SK-N-MC (cell line): ENCODE results near the gene GRAMD2B.

Experiments
- DNase-seq: peaks from one replicate; pipeline ENCODE4 v3.0.0-alpha.2; 2011; ENCODE audit warnings: low read depth, low spot score
- H3K27ac ChIP-seq: fragments of 200-600 bp; sonication (generic); 2 replicates; pipeline ENCODE4 v1.5.1; 2016; ENCODE audit warnings: mixed run types
- H3K36me3 ChIP-seq: fragments of 200-600 bp; sonication (generic); 2 replicates; pipeline ENCODE4 v1.6.1; 2017; ENCODE audit warnings: antibody characterized with exemption, low read length, mixed read lengths; ENCODE audit not compliant: insufficient read depth
- H3K4me3 ChIP-seq: fragments of 200-600 bp; sonication (generic); 2 replicates; pipeline ENCODE4 v1.5.1; 2016
- H3K9ac ChIP-seq: fragments of 200-600 bp; sonication (generic); 2 replicates; pipeline ENCODE4 v1.8.0; 2017; ENCODE audit warnings: mixed run types, mixed read lengths; ENCODE audit not compliant: insufficient read length
- H3K9me3 ChIP-seq: fragments of 200-600 bp; sonication (generic); 2 replicates; pipeline ENCODE4 v1.6.1; 2017; ENCODE audit warnings: low read depth, mild to moderate bottlenecking, antibody characterized with exemption, low read length, moderate library complexity, mixed read lengths
- EZH2 ChIP-seq: fragments of 200-600 bp; sonication (generic); IDR thresholded peaks from one replicate; pipeline ENCODE4 v1.6.1; 2017; ENCODE audit warnings: antibody characterized with exemption
- FOXP2 ChIP-seq: optimal IDR thresholded peaks from 2 replicates; pipeline ENCODE3; 2011; ENCODE audit warnings: mild to moderate bottlenecking, moderate library complexity; ENCODE audit not compliant: insufficient read depth; ENCODE audit errors: extremely low read length, control extremely low read depth
- POLR2AphosphoS5 ChIP-seq: IDR thresholded peaks from 2 replicates; pipeline ENCODE4 v1.6.1; 2012; ENCODE audit warnings: mild to moderate bottlenecking, low read depth, low read length, borderline replicate concordance

Gene GRAMD2B

GRCh38 chr5:126449751-126450271 is 26.6 kb downstream of the GRAMD2B start:
- Histone ChIP-seq H3K36me3 (no peaks in the 10 kb centered on the region), H3K4me3 (no peak overlapping the region), H3K9me3 (no peaks in the 10 kb centered on the region), H3K27ac (no peak overlapping the region), H3K9ac (no peak overlapping the region)
- DNase-seq = no peak
- TF ChIP-seq FOXP2 (no peak), POLR2AphosphoS5 (no peak), EZH2 (no peak)

DNA sequence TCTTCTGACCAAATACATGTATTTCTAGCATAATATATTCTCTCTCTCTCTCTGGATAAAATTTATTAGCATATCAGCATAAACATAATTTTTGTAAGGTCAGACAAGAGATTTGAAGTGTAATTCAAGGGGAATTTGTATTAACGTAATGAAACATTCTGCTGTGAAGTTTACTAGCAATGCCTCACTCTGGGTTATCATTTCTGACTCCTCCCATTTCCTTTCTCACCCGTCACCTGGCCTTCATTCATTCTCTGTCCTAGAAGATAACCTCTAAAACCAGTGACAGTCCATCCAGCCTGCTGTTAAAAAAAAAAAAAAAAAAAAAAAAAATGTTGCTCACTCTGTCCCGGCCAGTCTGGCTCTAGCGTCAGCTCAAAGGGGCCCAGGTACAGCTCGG is 27.1 kb downstream of the GRAMD2B start:
- TF ChIP-seq POLR2AphosphoS5 (no peak), EZH2 (no peak), FOXP2 (no peak)
- Histone ChIP-seq H3K4me3 (no peak overlapping the region), H3K27ac (no peak overlapping the region), H3K36me3 (no peaks in the 10 kb centered on the region), H3K9ac (no peak overlapping the region), H3K9me3 (no peaks in the 10 kb centered on the region)
- DNase-seq = no peak

DNA sequence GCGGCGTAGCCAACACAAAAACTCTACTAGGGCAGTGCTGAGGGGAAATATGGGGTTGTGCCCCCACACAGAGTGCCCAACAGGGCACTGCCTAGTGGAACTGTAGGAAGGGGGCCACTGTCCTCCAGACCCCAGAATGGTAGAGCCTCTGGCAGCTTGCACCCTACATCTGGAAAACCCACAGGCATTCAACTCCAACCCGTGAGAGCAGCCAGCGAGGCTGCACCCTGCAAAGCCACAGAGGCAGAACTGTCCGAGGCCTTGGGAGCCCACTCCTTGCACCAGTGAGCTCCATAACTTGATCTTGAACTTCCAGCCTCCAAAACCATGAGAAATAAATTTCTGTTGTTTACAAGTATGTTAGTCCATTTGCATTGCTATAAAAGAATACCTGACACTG is 27.7 kb downstream of the GRAMD2B start:
- TF ChIP-seq EZH2 (no peak), POLR2AphosphoS5 (no peak), FOXP2 (no peak)
- H3K9ac ChIP-seq = no peak overlapping the region
- DNase-seq = no peak
- no peaks in the 10 kb centered on the region for H3K9me3 ChIP-seq
- H3K27ac ChIP-seq = no peak overlapping the region
- no peaks in the 10 kb centered on the region for H3K36me3 ChIP-seq
- no peak overlapping the region for H3K4me3 ChIP-seq

DNA sequence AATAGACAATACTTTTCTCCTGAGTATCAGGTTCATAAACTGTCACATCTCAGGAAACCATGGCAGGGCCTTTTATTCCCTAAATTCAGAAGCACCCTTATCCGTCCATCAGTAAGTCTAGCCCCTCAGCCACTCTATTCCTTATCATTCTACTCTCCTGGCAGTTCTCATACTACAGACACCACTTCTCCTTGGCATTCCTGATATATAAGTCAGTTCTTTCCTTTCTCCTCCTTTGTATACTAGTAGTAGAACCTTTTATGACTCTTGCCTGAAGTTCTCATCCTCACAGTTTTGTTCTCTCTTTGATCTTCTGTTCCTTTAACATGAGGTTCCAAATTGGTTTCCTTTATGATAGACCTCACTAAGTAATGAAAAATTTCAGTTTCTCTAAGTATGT is 29.3 kb downstream of the GRAMD2B start:
- DNase-seq = no peak
- TF ChIP-seq POLR2AphosphoS5 (no peak), EZH2 (no peak), FOXP2 (no peak)
- no peak overlapping the region for H3K27ac ChIP-seq
- H3K9me3 ChIP-seq = no peaks in the 10 kb centered on the region
- no peak overlapping the region for H3K4me3 ChIP-seq
- no peak overlapping the region for H3K9ac ChIP-seq
- no peaks in the 10 kb centered on the region for H3K36me3 ChIP-seq

- Histone ChIP-seq H3K4me3 (no peak overlapping the region), H3K36me3 (no peaks in the 10 kb centered on the region), H3K9ac (no peak overlapping the region), H3K9me3 (no peaks in the 10 kb centered on the region), H3K27ac (no peak overlapping the region)
- DNase-seq = no peak
- TF ChIP-seq EZH2 (no peak), FOXP2 (no peak), POLR2AphosphoS5 (no peak)
Observed at GRCh38 chr5:126454081-126454480, 30.9 kb downstream of the GRAMD2B start.

DNA sequence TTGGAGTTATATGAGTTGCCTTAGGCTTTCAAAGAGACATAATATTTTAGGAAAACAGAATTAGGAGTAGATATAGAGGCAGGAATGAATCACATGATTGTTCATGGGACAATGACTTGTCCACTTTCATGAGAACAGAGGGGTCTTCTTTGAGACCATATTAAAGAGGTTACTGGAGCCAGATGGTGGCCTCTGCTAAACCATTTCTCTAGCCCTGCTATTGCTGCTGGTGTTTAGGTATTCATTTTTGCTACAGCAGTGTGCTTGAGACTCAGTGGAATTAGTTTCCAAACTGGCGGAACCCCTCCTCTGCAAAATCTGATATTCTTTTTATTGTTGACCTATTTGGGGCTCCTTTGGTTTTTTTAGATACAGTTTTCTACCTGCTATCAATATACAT is 31.3 kb downstream of the GRAMD2B start:
- no peak for TF ChIP-seq FOXP2
- no peak for TF ChIP-seq EZH2
- TF ChIP-seq POLR2AphosphoS5 = no peak
- H3K27ac ChIP-seq = no peak overlapping the region
- no peak overlapping the region for H3K4me3 ChIP-seq
- DNase-seq = no peak
- H3K36me3 ChIP-seq = no peaks in the 10 kb centered on the region
- no peaks in the 10 kb centered on the region for H3K9me3 ChIP-seq
- no peak overlapping the region for H3K9ac ChIP-seq

- Histone ChIP-seq H3K9me3 (no peaks in the 10 kb centered on the region), H3K4me3 (no peak overlapping the region), H3K36me3 (no peaks in the 10 kb centered on the region), H3K27ac (no peak overlapping the region), H3K9ac (no peak overlapping the region)
- TF ChIP-seq EZH2 (no peak), FOXP2 (no peak), POLR2AphosphoS5 (no peak)
- no peak for DNase-seq
Observed at GRCh38 chr5:126455264-126455663, 32.1 kb downstream of the GRAMD2B start.

- Histone ChIP-seq H3K9ac (no peak overlapping the region), H3K36me3 (no peaks in the 10 kb centered on the region), H3K27ac (no peak overlapping the region), H3K4me3 (no peak overlapping the region), H3K9me3 (no peaks in the 10 kb centered on the region)
- TF ChIP-seq FOXP2 = no peak
- TF ChIP-seq EZH2 = no peak
- DNase-seq = no peak
Observed at GRCh38 chr5:126455728-126456127, 32.5 kb downstream of the GRAMD2B start.

DNA sequence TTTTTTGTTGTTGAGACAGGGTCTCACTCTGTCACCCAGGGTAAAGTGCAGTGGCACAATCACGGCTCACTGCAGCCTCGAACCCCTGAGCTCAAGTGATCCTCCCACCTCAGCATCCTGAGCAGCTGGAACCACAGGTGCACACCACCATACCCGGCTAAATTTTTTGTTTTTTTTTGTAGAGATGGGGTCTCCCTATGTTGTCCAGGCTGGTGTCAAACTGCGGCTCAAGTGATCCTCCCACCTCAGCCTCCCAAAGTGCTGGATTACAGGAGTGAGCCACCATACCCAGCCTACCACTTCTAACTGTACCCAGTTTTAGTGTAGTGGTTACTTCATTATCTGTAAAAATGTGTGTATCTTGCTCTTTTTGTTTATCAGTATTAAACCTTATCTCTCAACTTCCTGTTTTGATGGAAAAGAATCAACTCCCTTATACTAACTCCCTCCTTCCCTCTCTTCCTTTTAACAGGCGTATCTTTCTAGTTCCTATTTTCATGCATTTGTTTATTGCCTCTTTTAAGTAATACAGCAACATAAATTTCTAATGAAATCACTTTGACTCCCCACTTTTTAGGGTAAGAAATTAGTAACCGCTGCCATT is 33.1 kb downstream of the GRAMD2B start:
- no peak overlapping the region for H3K9ac ChIP-seq
- H3K27ac ChIP-seq = no peak overlapping the region
- no peaks in the 10 kb centered on the region for H3K9me3 ChIP-seq
- H3K36me3 ChIP-seq = no peaks in the 10 kb centered on the region
- H3K4me3 ChIP-seq = no peak overlapping the region
- no peak for DNase-seq
- no peak for TF ChIP-seq POLR2AphosphoS5
- no peak for TF ChIP-seq FOXP2
- no peak for TF ChIP-seq EZH2

DNA sequence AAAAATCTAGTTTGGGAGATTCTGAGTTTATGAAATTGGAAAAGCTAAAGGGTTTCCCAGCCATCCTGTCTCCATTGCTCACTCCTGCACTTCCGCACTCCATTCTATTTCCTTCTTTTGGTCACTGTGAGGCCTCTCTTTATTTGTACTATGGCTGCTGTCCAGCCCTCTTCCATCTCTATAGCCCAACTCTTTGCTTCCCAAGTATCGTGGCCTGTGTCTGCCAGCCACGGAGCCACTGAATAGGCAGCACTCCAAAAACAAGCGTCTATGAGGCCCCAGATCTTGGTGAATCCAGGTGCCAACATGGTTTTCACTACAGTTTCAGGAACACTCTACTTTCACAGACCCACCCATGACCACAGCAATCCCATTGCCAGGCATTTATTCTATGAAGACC is 37.2 kb downstream of the GRAMD2B start:
- Histone ChIP-seq H3K4me3 (no peak overlapping the region), H3K9me3 (no peaks in the 10 kb centered on the region), H3K36me3 (no peaks in the 10 kb centered on the region)

More for the DNA sequence above, 37.2 kb downstream of the GRAMD2B start:
- no peak for TF ChIP-seq FOXP2
- TF ChIP-seq EZH2 = no peak
- no peak for TF ChIP-seq POLR2AphosphoS5
- Histone ChIP-seq H3K27ac (no peak overlapping the region), H3K9ac (no peak overlapping the region)
- DNase-seq = no peak
